Measurements from ENCODE around the gene AHCYL1. TPM values are rescaled to one million over a fixed set of nuclear protein-coding genes. Genes with fewer than 3 reads are reported as not detected.

AHCYL1 gene
- total RNA-seq (10 to 100 TPM; 44.5 to 85.5 (median 50.1) TPM), polyA plus RNA-seq (10 to 100 TPM; 29.8 to 55.1 TPM)

- WGBS, 2 donors: 0 to 1% methylated on average over 71 to 79 of the region's 79 CpGs
- H3K27ac ChIP-seq: peak within 1 kb of the TSS; percentile 91 to 98 (median 95)
- H3K27me3 ChIP-seq: no peaks in the 10 kb centered on the region
- TF ChIP-seq CTCF (IDR thresholded peaks at IDR 0.05): peak; percentile 96 to 99 (median 98)
- no peaks in the 10 kb centered on the region for H3K36me3 ChIP-seq
- H3K9me3 ChIP-seq: no peaks in the 10 kb centered on the region
- peaks cover 11 to 42% (median 28%) of the 10 kb centered on the region in 3 donors for H3K4me1 ChIP-seq
- FAIRE-seq: no peak
- peak; percentile 97 to 100 (median 99) for DNase-seq
- peak within 1 kb of the TSS; percentile 65 to 93 (median 89) for H3K4me3 ChIP-seq
- intact Hi-C loops (cut with DNase I): loop anchor here in 2 of 3 donors (5.0 to 10.0 kb wide), 3 partner anchors 347 to 440 kb away; partner anchors contain the start of gene GNAI3 (in 1 of the 2)
- peak; percentile 95 to 97 (median 97) for ATAC-seq
These were observed at the start of gene AHCYL1 for GRCh38 chr1:109984456-109985246. AHCYL1 (plus strand) TSS chr1:109984765; CDS start chr1:109985053, 288 bp downstream.

GRCh38 chr1:109935451-109935900 lies 49.1 kb upstream of the AHCYL1 start:
- no peaks in the 10 kb centered on the region for H3K36me3 ChIP-seq
- 27 to 32% methylated on average over 4 of the region's 4 CpGs for WGBS, 2 donors
- DNase-seq (peak in 4 of 6 donors; percentile 54 to 77 (median 70)), FAIRE-seq (no peak), ATAC-seq (peak; percentile 36 to 85 (median 70))
- H3K27ac ChIP-seq: peak overlapping the region; percentile 43 to 85 (median 66)
- no peak for TF ChIP-seq CTCF (IDR thresholded peaks at IDR 0.05)
- no peak overlapping the region for H3K4me3 ChIP-seq
- no peaks in the 10 kb centered on the region for H3K9me3 ChIP-seq
- intact Hi-C loops (cut with DNase I): no loop called here
- no peaks in the 10 kb centered on the region for H3K27me3 ChIP-seq
- peaks cover 18 to 42% (median 21%) of the 10 kb centered on the region in 3 donors for H3K4me1 ChIP-seq

- Histone ChIP-seq H3K4me3 (no peak overlapping the region), H3K27ac (no peak overlapping the region), H3K4me1 (peaks cover 12 to 32% (median 14%) of the 10 kb centered on the region in 3 donors), H3K36me3 (no peaks in the 10 kb centered on the region), H3K9me3 (no peaks in the 10 kb centered on the region), H3K27me3 (no peaks in the 10 kb centered on the region)
- no peak for ATAC-seq
- no peak for FAIRE-seq
- DNase-seq: no peak
- 94 to 97% methylated on average over 1 of the region's 1 CpG for WGBS, 2 donors
- intact Hi-C loops (cut with DNase I): no loop called here
- no peak for TF ChIP-seq CTCF (IDR thresholded peaks at IDR 0.05)
These were observed 46.8 kb upstream of the AHCYL1 start for GRCh38 chr1:109937738-109938137.

- H3K9me3 ChIP-seq: no peaks in the 10 kb centered on the region
- no peaks in the 10 kb centered on the region for H3K36me3 ChIP-seq
- WGBS, 2 donors: 96 to 98% methylated on average over 2 of the region's 2 CpGs
- DNase-seq: no peak
- intact Hi-C loops (cut with DNase I): no loop called here
- H3K4me1 ChIP-seq: peaks cover 12 to 27% (median 14%) of the 10 kb centered on the region in 3 donors
- H3K4me3 ChIP-seq: no peak overlapping the region
- no peak for FAIRE-seq
- no peak overlapping the region for H3K27ac ChIP-seq
- H3K27me3 ChIP-seq: no peaks in the 10 kb centered on the region
- ATAC-seq: no peak
- TF ChIP-seq CTCF (IDR thresholded peaks at IDR 0.05): no peak
These were observed 46.0 kb upstream of the AHCYL1 start for GRCh38 chr1:109938556-109938955.

GRCh38 chr1:109942434-109942833 lies 42.1 kb upstream of the AHCYL1 start:
- H3K36me3 ChIP-seq: no peaks in the 10 kb centered on the region
- intact Hi-C loops (cut with DNase I): no loop called here
- TF ChIP-seq CTCF (IDR thresholded peaks at IDR 0.05): no peak
- peaks cover 0 to 13% (median 1%) of the 10 kb centered on the region in 3 donors for H3K4me1 ChIP-seq
- whole genome bisulfite sequencing, 2 donors: 30 to 31% methylated on average over 2 of the region's 2 CpGs
- H3K27ac ChIP-seq: no peak overlapping the region
- no peaks in the 10 kb centered on the region for H3K9me3 ChIP-seq
- no peak for FAIRE-seq
- DNase-seq: no peak
- H3K27me3 ChIP-seq: no peaks in the 10 kb centered on the region
- no peak for ATAC-seq
- no peak overlapping the region for H3K4me3 ChIP-seq
